Stimulated activated naive CD8-positive, alpha-beta T cell treated with anti-CD3 and anti-CD28 coated beads, Interleukin-15, amount 100 ng/mL, for 72 hours (primary cell): Measurements from ENCODE around the gene MTIF2.
"Not testable (repeated sequence)": the region's sequence is repeated elsewhere in the genome, so short reads cannot be mapped to it uniquely, and the experiment has no call there.

Experiments used
- ATAC-seq: fragments of 150-1000 bp; cut with Tn5 transposase; 2 replicates; pipeline ENCODE4 v1.10.0; 2021; ENCODE audit warnings: mild to moderate bottlenecking, moderate library complexity
- DNase-seq, 2 donors: peaks; one replicate each; pipeline ENCODE4 v3.0.0; 2021 to 2022
- H3K27ac Mint-ChIP-seq, 2 donors: one replicate each; pipeline ENCODE4 v1.8.0; 2022; ENCODE audit warnings: mild to moderate bottlenecking in 2 of 2, mixed read lengths in 2 of 2, moderate library complexity in 2 of 2
- H3K27me3 Mint-ChIP-seq: one replicate; pipeline ENCODE4 v1.8.0; 2022; ENCODE audit warnings: mixed read lengths
- H3K4me1 Mint-ChIP-seq: one replicate; pipeline ENCODE4 v1.8.0; 2022; ENCODE audit warnings: mild to moderate bottlenecking, mixed read lengths
- H3K4me3 Mint-ChIP-seq, 2 donors: one replicate each; pipeline ENCODE4 v1.8.0; 2022; ENCODE audit warnings: mild to moderate bottlenecking in 2 of 2, mixed read lengths in 2 of 2, moderate library complexity in 1 of 2
- H3K9me3 Mint-ChIP-seq, 2 donors: one replicate each; pipeline ENCODE4 v1.8.0; 2022; ENCODE audit warnings: mixed read lengths in 2 of 2

MTIF2 gene

GRCh38 chr2:55269645-55269990, 587 bp upstream of the MTIF2 start:
- H3K4me3 Mint-ChIP-seq: peak overlapping the region; percentile 96 to 99
- no peaks in the 10 kb centered on the region for H3K27me3 Mint-ChIP-seq
- peak overlapping the region; percentile 97 to 99 for H3K27ac Mint-ChIP-seq
- DNase-seq (no peak), ATAC-seq (no peak)
- no peaks in the 10 kb centered on the region for H3K9me3 Mint-ChIP-seq
- H3K4me1 Mint-ChIP-seq: peaks cover 19% of the 10 kb centered on the region

- peak overlapping the region; percentile 97 to 99 for H3K27ac Mint-ChIP-seq
- DNase-seq: peak in 1 of 2 donors; percentile 8
- H3K9me3 Mint-ChIP-seq: no peaks in the 10 kb centered on the region
- H3K27me3 Mint-ChIP-seq: no peaks in the 10 kb centered on the region
- peak overlapping the region; percentile 96 to 99 for H3K4me3 Mint-ChIP-seq
- H3K4me1 Mint-ChIP-seq: peaks cover 19% of the 10 kb centered on the region
- no peak for ATAC-seq
Observed at GRCh38 chr2:55268288-55268906, 634 bp downstream of the MTIF2 start.

GRCh38 chr2:55259586-55259985, 9.4 kb downstream of the MTIF2 start:
- not testable (repeated sequence) for H3K27ac Mint-ChIP-seq, ATAC-seq, DNase-seq, H3K4me1 Mint-ChIP-seq, H3K9me3 Mint-ChIP-seq, H3K27me3 Mint-ChIP-seq, H3K4me3 Mint-ChIP-seq

- no peaks in the 10 kb centered on the region for H3K9me3 Mint-ChIP-seq
- ATAC-seq: no peak
- H3K27ac Mint-ChIP-seq: no peak overlapping the region
- no peaks in the 10 kb centered on the region for H3K27me3 Mint-ChIP-seq
- no peak for DNase-seq
- H3K4me1 Mint-ChIP-seq: no peaks in the 10 kb centered on the region
- no peak overlapping the region for H3K4me3 Mint-ChIP-seq
Observed at GRCh38 chr2:55252832-55253231, 16.2 kb downstream of the MTIF2 start.

GRCh38 chr2:55247025-55247424, 22.0 kb downstream of the MTIF2 start:
- no peaks in the 10 kb centered on the region for H3K4me1 Mint-ChIP-seq
- no peak overlapping the region for H3K27ac Mint-ChIP-seq
- DNase-seq: no peak
- H3K27me3 Mint-ChIP-seq: no peaks in the 10 kb centered on the region
- no peaks in the 10 kb centered on the region for H3K9me3 Mint-ChIP-seq
- H3K4me3 Mint-ChIP-seq: no peak overlapping the region
- no peak for ATAC-seq

GRCh38 chr2:55245411-55245810, 23.6 kb downstream of the MTIF2 start:
- Mint-ChIP-seq H3K27ac (peak overlapping the region in 1 of 2 donors; percentile 94), H3K27me3 (no peaks in the 10 kb centered on the region), H3K9me3 (no peaks in the 10 kb centered on the region), H3K4me3 (no peak overlapping the region), H3K4me1 (no peaks in the 10 kb centered on the region)
- ATAC-seq (no peak), DNase-seq (no peak)

- Mint-ChIP-seq H3K9me3 (no peaks in the 10 kb centered on the region), H3K27me3 (no peaks in the 10 kb centered on the region), H3K4me3 (no peak overlapping the region), H3K27ac (no peak overlapping the region), H3K4me1 (no peaks in the 10 kb centered on the region)
- DNase-seq (no peak), ATAC-seq (no peak)
Observed at GRCh38 chr2:55242617-55243016, 26.4 kb downstream of the MTIF2 start.

GRCh38 chr2:55241582-55241981, 27.4 kb downstream of the MTIF2 start:
- not testable (repeated sequence) for H3K4me1 Mint-ChIP-seq, DNase-seq, H3K4me3 Mint-ChIP-seq, H3K27me3 Mint-ChIP-seq, ATAC-seq, H3K9me3 Mint-ChIP-seq
- peak overlapping the region in 1 of 2 donors; percentile 34 for H3K27ac Mint-ChIP-seq

- H3K27ac Mint-ChIP-seq: no peak overlapping the region
- H3K4me1 Mint-ChIP-seq: peaks cover 8% of the 10 kb centered on the region
- no peak for DNase-seq
- no peaks in the 10 kb centered on the region for H3K9me3 Mint-ChIP-seq
- no peaks in the 10 kb centered on the region for H3K27me3 Mint-ChIP-seq
- H3K4me3 Mint-ChIP-seq: no peak overlapping the region
- no peak for ATAC-seq
Observed at GRCh38 chr2:55239656-55240222, 29.3 kb downstream of the MTIF2 start.

GRCh38 chr2:55236992-55237543, 32.0 kb downstream of the MTIF2 start:
- Mint-ChIP-seq H3K4me1 (peaks cover 25% of the 10 kb centered on the region), H3K27ac (no peak overlapping the region), H3K4me3 (no peak overlapping the region), H3K9me3 (no peaks in the 10 kb centered on the region), H3K27me3 (no peaks in the 10 kb centered on the region)
- ATAC-seq (no peak), DNase-seq (no peak)

- peak overlapping the region in 1 of 2 donors; percentile 27 for H3K27ac Mint-ChIP-seq
Observed at GRCh38 chr2:55235724-55236538, 33.1 kb downstream of the MTIF2 start.

GRCh38 chr2:55233658-55233940, 35.4 kb downstream of the MTIF2 start:
- Mint-ChIP-seq H3K4me1 (peaks cover 51% of the 10 kb centered on the region), H3K4me3 (peak overlapping the region; percentile 96 to 98), H3K27me3 (no peaks in the 10 kb centered on the region), H3K9me3 (peaks cover 0 to 8% of the 10 kb centered on the region in 2 donors), H3K27ac (peak overlapping the region; percentile 99)
- DNase-seq: no peak
- ATAC-seq: no peak

More at GRCh38 chr2:55235724-55236538, 33.1 kb downstream of the MTIF2 start:
- H3K9me3 Mint-ChIP-seq: no peaks in the 10 kb centered on the region
- no peaks in the 10 kb centered on the region for H3K27me3 Mint-ChIP-seq
- no peak for DNase-seq
- H3K4me1 Mint-ChIP-seq: peaks cover 31% of the 10 kb centered on the region
- no peak for ATAC-seq
- peak overlapping the region in 1 of 2 donors; percentile 35 for H3K4me3 Mint-ChIP-seq

GRCh38 chr2:55232863-55233657, 36.0 kb downstream of the MTIF2 start:
- peak; percentile 45 to 68 for DNase-seq
- Mint-ChIP-seq H3K4me1 (peaks cover 57% of the 10 kb centered on the region), H3K27ac (peak overlapping the region; percentile 99)

GRCh38 chr2:55232084-55232862, 36.8 kb downstream of the MTIF2 start, which contains the start of the genes CLHC1 and RPS27A:
TSS of gene CLHC1 (minus strand) at chr2:55232293. CDS start at chr2:55222411, 9,882 bp downstream.
TSS of gene RPS27A (plus strand) at chr2:55232688. CDS start at chr2:55232825, 137 bp downstream.
- Mint-ChIP-seq H3K4me1 (peaks cover 64% of the 10 kb centered on the region), H3K9me3 (peaks cover 0 to 8% of the 10 kb centered on the region in 2 donors), H3K27ac (peak within 1 kb of the TSS; percentile 99), H3K27me3 (no peaks in the 10 kb centered on the region), H3K4me3 (peak within 1 kb of the TSS; percentile 96 to 98)
- peak; percentile 91 to 93 for DNase-seq
- ATAC-seq: peak; percentile 90

More at GRCh38 chr2:55232863-55233657, 36.0 kb downstream of the MTIF2 start:
- Mint-ChIP-seq H3K4me3 (peak overlapping the region; percentile 96 to 98), H3K27me3 (no peaks in the 10 kb centered on the region), H3K9me3 (peaks cover 0 to 8% of the 10 kb centered on the region in 2 donors)
- ATAC-seq: peak; percentile 73
